Peyer's patch (tissue), 4 donors: ENCODE measurements around the gene PIP4P1.

Source experiments
- POLR2A ChIP-seq, 2 donors: fragments of 450-650 bp; IDR thresholded peaks; one replicate each; pipeline ENCODE4 v1.5.1; 2017; ENCODE audit warnings: antibody characterized with exemption in 2 of 2, mild to moderate bottlenecking in 2 of 2, moderate library complexity in 2 of 2
- TF ChIP-seq, protein P1 (sequence below), 6 experiments: fragments of 450-650 bp in 4 of 6; fragments of 200-600 bp in 2 of 6; sonication (generic) in 1 of 6; IDR thresholded peaks; one replicate each; pipeline ENCODE4 v1.5.1; 2017 to 2019; ENCODE audit warnings: antibody characterized with exemption in 6 of 6, mild to moderate bottlenecking in 3 of 6, moderate library complexity in 1 of 6

DNA sequence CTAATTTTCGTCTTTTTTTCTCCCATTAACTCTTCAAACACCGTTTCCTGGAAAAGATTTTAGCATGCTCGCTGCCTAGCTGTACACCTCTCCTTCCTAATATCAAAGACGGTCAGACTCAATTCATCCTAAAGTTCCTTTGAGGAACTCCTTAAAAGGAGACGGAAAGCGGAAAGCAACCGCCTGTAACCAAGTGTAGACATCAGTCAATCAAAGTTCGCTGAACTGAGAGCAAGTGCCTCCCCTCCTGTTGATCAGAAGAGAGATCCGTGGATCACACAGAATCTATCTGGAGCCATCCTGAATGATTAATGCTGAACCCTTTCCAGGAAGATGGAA is 47.5 kb downstream of the PIP4P1 start:
- TF ChIP-seq, protein P1, sequence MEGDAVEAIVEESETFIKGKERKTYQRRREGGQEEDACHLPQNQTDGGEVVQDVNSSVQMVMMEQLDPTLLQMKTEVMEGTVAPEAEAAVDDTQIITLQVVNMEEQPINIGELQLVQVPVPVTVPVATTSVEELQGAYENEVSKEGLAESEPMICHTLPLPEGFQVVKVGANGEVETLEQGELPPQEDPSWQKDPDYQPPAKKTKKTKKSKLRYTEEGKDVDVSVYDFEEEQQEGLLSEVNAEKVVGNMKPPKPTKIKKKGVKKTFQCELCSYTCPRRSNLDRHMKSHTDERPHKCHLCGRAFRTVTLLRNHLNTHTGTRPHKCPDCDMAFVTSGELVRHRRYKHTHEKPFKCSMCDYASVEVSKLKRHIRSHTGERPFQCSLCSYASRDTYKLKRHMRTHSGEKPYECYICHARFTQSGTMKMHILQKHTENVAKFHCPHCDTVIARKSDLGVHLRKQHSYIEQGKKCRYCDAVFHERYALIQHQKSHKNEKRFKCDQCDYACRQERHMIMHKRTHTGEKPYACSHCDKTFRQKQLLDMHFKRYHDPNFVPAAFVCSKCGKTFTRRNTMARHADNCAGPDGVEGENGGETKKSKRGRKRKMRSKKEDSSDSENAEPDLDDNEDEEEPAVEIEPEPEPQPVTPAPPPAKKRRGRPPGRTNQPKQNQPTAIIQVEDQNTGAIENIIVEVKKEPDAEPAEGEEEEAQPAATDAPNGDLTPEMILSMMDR (IDR thresholded peaks at IDR 0.05) = no peak
- no peak for TF ChIP-seq POLR2A (IDR thresholded peaks at IDR 0.05)
